GM19395 (cell line): ENCODE measurements around the gene TYW5.

ENCODE experiments used
- ATAC-seq: cut with Tn5 transposase; IDR thresholded peaks from one replicate; pipeline ENCODE4 v1.9.1; 2021; ENCODE audit warnings: mild to moderate bottlenecking, moderate library complexity; ENCODE audit not compliant: unreplicated experiment

The TYW5 gene, protein sequence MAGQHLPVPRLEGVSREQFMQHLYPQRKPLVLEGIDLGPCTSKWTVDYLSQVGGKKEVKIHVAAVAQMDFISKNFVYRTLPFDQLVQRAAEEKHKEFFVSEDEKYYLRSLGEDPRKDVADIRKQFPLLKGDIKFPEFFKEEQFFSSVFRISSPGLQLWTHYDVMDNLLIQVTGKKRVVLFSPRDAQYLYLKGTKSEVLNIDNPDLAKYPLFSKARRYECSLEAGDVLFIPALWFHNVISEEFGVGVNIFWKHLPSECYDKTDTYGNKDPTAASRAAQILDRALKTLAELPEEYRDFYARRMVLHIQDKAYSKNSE

DNA sequence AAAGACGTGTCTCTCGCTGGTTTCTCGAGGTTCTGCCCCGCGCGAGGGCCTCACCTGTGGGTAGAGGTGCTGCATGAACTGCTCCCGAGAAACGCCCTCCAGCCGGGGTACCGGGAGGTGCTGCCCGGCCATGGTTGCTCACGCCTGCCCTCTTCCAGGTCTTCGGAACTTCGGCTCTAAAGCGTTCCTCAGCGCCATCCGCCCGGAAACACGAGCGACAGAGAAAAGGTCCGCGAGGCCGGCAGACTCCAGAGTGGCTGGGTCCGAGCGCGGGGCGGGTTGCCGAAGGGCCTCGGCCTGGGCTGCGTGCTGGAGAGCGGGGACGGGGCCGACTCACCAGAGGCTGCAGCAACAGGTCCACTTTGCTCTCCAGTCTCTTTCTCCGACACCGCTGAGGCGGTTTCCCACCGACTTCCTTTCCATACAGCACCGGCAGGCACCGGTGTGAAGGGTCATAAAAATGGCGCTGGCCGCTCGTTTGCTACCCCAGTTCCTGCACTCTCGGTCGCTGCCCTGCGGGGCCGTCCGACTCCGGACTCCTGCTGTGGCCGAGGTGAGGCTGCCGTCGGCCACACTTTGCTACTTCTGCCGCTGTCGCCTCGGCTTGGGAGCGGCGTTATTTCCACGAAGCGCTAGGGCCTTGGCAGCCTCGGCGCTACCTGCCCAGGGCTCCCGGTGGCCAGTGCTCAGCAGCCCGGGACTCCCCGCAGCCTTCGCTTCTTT, at the start of gene TYW5, which contains the start of gene MAIP1:
TSS of gene TYW5 (minus strand) at position 153 of the 723 bp plus-strand sequence. CDS start at position 132, 21 bp downstream.
TSS of gene MAIP1 (plus strand) at position 244 of the 723 bp plus-strand sequence. CDS start at position 461, 217 bp downstream.
- ATAC-seq, result peak; percentile 91

GRCh38 chr2:200003444-200003843, 48.2 kb upstream of the TYW5 start:
- no peak for ATAC-seq

DNA sequence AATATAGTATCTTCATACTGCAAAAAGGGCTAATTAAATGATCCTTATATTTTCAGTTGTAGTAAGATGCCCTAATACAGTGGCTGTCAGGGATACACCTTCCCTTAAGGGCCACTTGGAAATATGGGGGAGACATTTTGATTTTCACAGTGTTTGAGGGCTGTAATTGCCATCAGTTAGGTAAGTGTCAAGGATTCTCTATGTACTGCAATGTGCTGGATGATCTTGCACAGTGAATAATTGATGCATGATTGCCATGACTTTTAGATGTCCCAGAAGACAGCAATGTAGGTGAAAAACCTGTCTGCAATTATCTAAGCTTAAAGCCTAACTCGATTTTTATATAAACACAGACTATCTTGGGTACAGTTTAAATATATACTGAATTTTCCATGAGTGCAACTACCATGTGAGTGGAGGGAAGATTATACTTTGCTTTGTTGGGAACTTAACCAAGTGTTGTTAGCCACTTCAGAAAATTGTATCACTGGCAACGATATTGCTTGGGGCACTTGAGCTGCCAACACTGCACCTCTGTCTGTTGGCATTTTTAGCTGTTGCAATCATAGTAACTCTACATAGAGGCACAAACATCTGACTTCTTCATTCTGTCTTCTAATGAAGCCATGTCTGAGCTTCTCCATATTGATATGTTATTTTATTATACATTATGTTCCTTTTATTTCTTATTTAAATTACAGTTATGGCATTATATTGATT, 45.3 kb upstream of the TYW5 start:
- ATAC-seq, result no peak

- ATAC-seq, result no peak
Observed at GRCh38 chr2:199999166-199999565, 43.9 kb upstream of the TYW5 start.

DNA sequence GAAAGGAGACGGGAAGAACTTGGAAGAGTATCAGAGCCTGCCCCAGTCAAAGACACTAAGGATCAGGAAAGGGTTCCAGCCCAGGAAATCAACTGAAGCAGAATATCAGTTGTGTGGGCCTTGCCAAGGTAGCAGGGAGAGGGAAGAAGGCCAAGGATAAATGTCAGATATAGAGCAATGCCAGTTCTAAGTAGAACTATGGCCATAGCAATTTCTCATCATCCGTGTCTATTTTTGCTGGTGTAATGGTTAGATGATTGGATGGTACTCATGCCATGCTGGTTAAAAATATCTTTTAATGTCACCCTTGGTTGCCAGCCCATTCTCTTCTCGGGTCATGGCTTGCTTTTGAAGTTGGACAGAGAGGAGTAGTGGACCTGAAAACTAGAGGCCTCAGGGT, 42.0 kb upstream of the TYW5 start:
- ATAC-seq, result no peak

GRCh38 chr2:199994896-199995295, 39.6 kb upstream of the TYW5 start:
- no peak for ATAC-seq

DNA sequence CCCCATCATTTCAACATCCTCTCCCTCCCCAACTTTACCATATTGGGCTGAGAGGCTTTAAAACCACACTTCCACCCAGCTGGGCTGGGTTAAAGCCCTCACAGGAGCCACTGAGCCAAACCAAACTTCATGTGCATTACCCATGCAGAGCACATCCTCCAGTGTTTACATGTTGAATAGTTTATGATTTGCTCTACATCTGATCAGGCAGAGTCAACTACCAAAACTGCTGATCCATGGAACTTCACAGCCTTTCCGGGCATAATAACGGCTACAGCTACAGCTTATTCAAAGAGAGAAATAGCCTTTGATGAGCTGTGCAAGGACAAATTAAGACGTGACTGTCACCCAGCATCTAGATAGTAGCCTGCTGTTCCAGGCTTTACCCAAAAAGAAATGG, 39.1 kb upstream of the TYW5 start:
- no peak for ATAC-seq

GRCh38 chr2:199992296-199992695, 37.0 kb upstream of the TYW5 start:
- ATAC-seq, result no peak

- ATAC-seq, result no peak
Observed at GRCh38 chr2:199991691-199992090, 36.4 kb upstream of the TYW5 start.

DNA sequence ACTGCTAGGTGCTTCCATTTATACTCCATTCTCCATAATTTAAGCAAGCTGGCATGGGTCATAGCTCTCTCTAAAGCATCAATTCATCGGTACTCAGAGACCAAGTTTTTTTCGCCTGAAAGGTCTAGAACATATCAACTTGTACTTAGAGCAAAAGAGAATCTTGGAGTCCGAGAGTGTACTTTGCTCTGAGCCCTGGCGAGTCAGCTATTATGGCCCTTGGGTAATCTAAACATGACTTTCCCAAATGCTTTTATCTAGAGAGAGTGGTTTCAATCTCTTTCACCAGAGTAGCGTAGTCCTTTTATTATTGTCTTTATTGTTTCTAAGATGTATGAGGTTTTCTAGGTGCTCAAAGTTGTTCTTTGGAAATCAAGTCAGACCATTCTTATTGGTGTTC, 34.5 kb upstream of the TYW5 start:
- no peak for ATAC-seq

- no peak for ATAC-seq
Observed at GRCh38 chr2:199988151-199988550, 32.9 kb upstream of the TYW5 start.

GRCh38 chr2:199987586-199987985, 32.3 kb upstream of the TYW5 start:
- ATAC-seq, result no peak

- peak; percentile 76 for ATAC-seq
Observed at GRCh38 chr2:199985625-199986207, 30.4 kb upstream of the TYW5 start.

- ATAC-seq, result no peak
Observed at GRCh38 chr2:199984755-199985154, 29.5 kb upstream of the TYW5 start.

GRCh38 chr2:199984159-199984558, 28.9 kb upstream of the TYW5 start:
- no peak for ATAC-seq

- no peak for ATAC-seq
Observed at GRCh38 chr2:199983534-199983933, 28.2 kb upstream of the TYW5 start.

DNA sequence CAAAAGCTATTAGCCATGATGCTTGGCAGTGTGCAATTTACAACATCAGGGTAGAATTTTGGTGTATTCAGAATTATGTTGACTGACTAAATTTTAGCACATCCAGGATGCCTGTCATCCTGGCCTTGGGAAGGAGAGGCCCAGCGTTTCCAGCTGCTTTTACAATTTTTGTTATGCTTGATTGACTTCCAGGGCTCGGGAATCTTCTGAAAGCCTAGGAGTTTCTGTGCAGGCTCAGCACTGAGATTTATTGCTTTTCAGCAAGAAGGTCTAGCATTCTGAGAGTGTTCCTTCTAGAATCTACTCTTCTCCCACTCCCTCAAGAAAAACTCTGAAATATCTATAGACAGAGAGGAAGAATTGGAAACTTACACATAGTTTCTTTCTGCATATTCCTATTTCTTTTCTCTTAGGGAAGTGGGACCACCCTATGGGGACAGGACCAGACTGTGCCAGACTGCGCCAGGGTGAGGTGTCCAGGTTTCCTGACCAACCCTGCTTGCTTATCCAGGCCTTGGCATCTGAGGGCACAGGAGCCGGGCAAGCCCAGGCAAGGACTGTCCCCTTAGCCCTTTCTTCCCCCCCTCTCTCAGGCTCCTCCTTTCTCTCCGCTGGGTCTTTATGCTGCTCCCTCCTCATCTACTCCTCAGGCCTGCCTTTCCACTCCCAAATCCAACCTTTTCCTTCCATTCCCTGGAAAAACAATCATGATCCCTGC, 27.0 kb upstream of the TYW5 start:
- ATAC-seq, result no peak

GRCh38 chr2:199979832-199980628, 24.7 kb upstream of the TYW5 start:
- peak; percentile 44 for ATAC-seq

DNA sequence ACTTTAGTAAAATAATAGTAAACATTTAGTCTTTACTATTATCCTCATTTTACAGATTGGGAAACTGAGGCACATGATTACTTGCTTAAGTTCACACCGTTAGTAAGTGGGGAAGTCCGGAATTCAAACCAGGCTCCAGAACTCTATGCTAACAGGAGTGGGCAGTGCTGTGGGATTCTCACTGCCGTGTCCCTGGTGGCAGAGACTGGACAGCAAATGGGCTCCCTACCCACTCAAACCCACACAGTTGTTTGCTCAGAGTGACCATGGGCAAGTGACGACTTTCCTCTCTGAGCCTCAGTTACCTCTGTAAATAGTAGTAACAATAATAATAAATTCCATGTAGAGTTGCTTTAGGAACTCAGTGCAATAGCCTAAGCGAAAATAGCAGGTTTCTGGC, 24.1 kb upstream of the TYW5 start:
- ATAC-seq, result no peak

DNA sequence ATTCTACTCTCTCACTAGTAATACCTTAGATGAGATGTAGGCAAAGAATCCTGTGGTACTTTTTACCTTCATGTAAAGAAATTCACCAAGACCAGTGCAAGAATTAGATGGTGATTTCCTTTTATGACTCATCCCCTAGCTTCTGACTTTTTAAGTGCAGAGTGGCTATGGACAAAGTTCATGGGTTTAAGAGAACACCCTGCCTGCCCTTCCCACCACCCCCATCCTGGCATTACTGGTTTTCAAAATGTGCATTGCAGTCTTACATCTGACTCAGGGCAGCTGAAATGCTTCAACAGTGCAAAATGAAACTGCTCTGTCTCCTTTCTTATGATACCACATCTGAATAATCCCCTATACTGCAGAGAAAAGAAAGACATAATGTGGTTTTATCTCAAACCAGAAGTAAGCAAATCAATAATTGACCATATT, 22.7 kb upstream of the TYW5 start:
- peak; percentile 80 for ATAC-seq
